A549 (cell line): ENCODE data around the gene GRIN3A. TPM values are rescaled to one million over a fixed set of nuclear protein-coding genes. Genes with fewer than 3 reads are reported as not detected.
"Not testable (repeated sequence)": the region's sequence is repeated elsewhere in the genome, so short reads cannot be mapped to it uniquely, and the experiment has no call there.

Experiments
- ATAC-seq, 2 experiments: fragments of 200-7000 bp in 1 of 2; fragments of >200 bp in 1 of 2; cut with Nextera tagmentation in 1 of 2; cut with Tn5 transposase in 1 of 2; 3 replicates each; pipeline versions ENCODE4 v1.8.0 to v1.9.1; 2018 to 2020; ENCODE audit warnings: mild to moderate bottlenecking in 1 of 2, moderate library complexity in 1 of 2
- CTCF ChIA-PET: fragments of 300-600 bp; sonication (Branson Sonifier 250); formaldehyde crosslinking; extraction: SDS; loops from one replicate; lab custom pipeline; 2021; ENCODE audit warnings: antibody characterized with exemption, inconsistent platforms; lab: Yijun Ruan, JAX
- POLR2A ChIA-PET: fragments of 350-600 bp; formaldehyde crosslinking; extraction: SDS; loops from one replicate; lab custom pipeline; 2021; ENCODE audit warnings: antibody characterized with exemption, inconsistent platforms; lab: Yijun Ruan, JAX
- DNase-seq, 2 experiments: peaks; one replicate each; pipeline versions ENCODE4 v3.0.0 to v3.0.0-alpha.2; 2011 to 2016; ENCODE audit warnings: low read depth in 1 of 2, low spot score in 1 of 2
- FAIRE-seq: peaks from 2 replicates; lab custom pipeline; 2011; peaks lifted over from hg19 to GRCh38; lab: Jason Lieb, UNC
- H3K27ac ChIP-seq, 2 experiments: fragments of >200 bp; sonication (Bioruptor Twin); formaldehyde crosslinking; 3 replicates each; pipeline ENCODE4 v1.5.1; 2016 to 2017
- H3K4me1 ChIP-seq: fragments of >200 bp; sonication (Bioruptor Twin); formaldehyde crosslinking; 3 replicates; pipeline ENCODE4 v1.6.1; 2016
- H3K4me2 ChIP-seq: fragments of >200 bp; sonication (Bioruptor Twin); formaldehyde crosslinking; 3 replicates; pipeline ENCODE4 v1.6.1; 2016
- H3K4me3 ChIP-seq: fragments of >200 bp; sonication (Bioruptor Twin); formaldehyde crosslinking; 3 replicates; pipeline ENCODE4 v1.5.1; 2016
- H3K9me3 ChIP-seq: fragments of >200 bp; sonication (Bioruptor Twin); formaldehyde crosslinking; 3 replicates; pipeline ENCODE4 v1.6.1; 2016
- BCL3 ChIP-seq: fragments of >200 bp; sonication (Bioruptor Twin); formaldehyde crosslinking; IDR thresholded peaks from 3 replicates; pipeline ENCODE4 v1.6.1; 2016
- BHLHE40 ChIP-seq: IDR thresholded peaks from 2 replicates; pipeline ENCODE4 v1.6.1; 2012; ENCODE audit warnings: low read depth, low read length, inconsistent platforms
- CBX8 ChIP-seq: fragments of 200-600 bp; sonication (generic); IDR thresholded peaks from 2 replicates; pipeline ENCODE4 v1.6.1; 2016
- CTCF ChIP-seq: fragments of >200 bp; sonication (Bioruptor Twin); formaldehyde crosslinking; IDR thresholded peaks from 3 replicates; pipeline ENCODE4 v1.5.1; 2016
- ELK1 ChIP-seq: fragments of 150-350 bp; IDR thresholded peaks from 2 replicates; pipeline ENCODE4 v1.6.1; 2014; ENCODE audit warnings: low read depth, mild to moderate bottlenecking, low read length
- EP300 ChIP-seq, 2 experiments: fragments of >200 bp; sonication (Bioruptor Twin); formaldehyde crosslinking; IDR thresholded peaks; 2 replicates in 1 of 2; 3 replicates in 1 of 2; pipeline ENCODE4 v1.6.1; 2016 to 2017
- FOXS1 ChIP-seq: fragments of 250-450 bp; sonication (Bioruptor Pico); IDR thresholded peaks from 2 replicates; pipeline ENCODE4 v1.5.0; 2020; ENCODE audit warnings: mild to moderate bottlenecking, moderate library complexity
- HDAC2 ChIP-seq: fragments of 200-600 bp; sonication (generic); IDR thresholded peaks from 2 replicates; pipeline ENCODE4 v1.6.1; 2016
- HOXB13 ChIP-seq: fragments of 250-450 bp; sonication (Bioruptor Pico); IDR thresholded peaks from 2 replicates; pipeline ENCODE4 v1.5.0; 2020; ENCODE audit warnings: low read depth, mild to moderate bottlenecking, moderate library complexity
- JUNB ChIP-seq: fragments of >200 bp; sonication (Bioruptor Twin); formaldehyde crosslinking; IDR thresholded peaks from 2 replicates; pipeline ENCODE4 v1.6.1; 2016
- KDM5A ChIP-seq: fragments of 200-600 bp; sonication (generic); IDR thresholded peaks from 2 replicates; pipeline ENCODE4 v1.6.1; 2016; ENCODE audit warnings: antibody characterized with exemption, mild to moderate bottlenecking
- MAX ChIP-seq: IDR thresholded peaks from 2 replicates; pipeline ENCODE4 v1.6.1; 2012
- MYC ChIP-seq: IDR thresholded peaks from 2 replicates; pipeline ENCODE4 v1.6.1; 2012; ENCODE audit warnings: mild to moderate bottlenecking, inconsistent platforms, low read length, improper control_type of control experiment, borderline replicate concordance
- RAD21 ChIP-seq, 2 experiments: fragments of >200 bp in 1 of 2; sonication (Bioruptor Twin) in 1 of 2; formaldehyde crosslinking in 1 of 2; IDR thresholded peaks in 1 of 2; conservative IDR thresholded peaks in 1 of 2; 2 replicates in 1 of 2; 3 replicates in 1 of 2; pipeline ENCODE4 v1.6.1; 2012 to 2018; ENCODE audit warnings: inconsistent platforms in 1 of 2
- REST ChIP-seq: fragments of 200-600 bp; sonication (generic); IDR thresholded peaks from 2 replicates; pipeline ENCODE4 v1.6.1; 2016; ENCODE audit warnings: antibody characterized with exemption, mild to moderate bottlenecking, moderate library complexity
- SMC3 ChIP-seq: fragments of >200 bp; sonication (Bioruptor Twin); formaldehyde crosslinking; IDR thresholded peaks from 3 replicates; pipeline ENCODE4 v1.6.1; 2018; ENCODE audit warnings: inconsistent platforms
- SREBF2 ChIP-seq: fragments of 450-650 bp; IDR thresholded peaks from 2 replicates; pipeline ENCODE4 v1.6.1; 2014; ENCODE audit warnings: mild to moderate bottlenecking, moderate library complexity
- WGBS: methylation state at CpG from one replicate; pipeline ENCODE4 v1.1.6; 2017; ENCODE audit errors: missing lambda C conversion rate; 5-methylcytosine and 5-hydroxymethylcytosine counted together
- polyA plus RNA-seq, 4 experiments: library from polyadenylated mRNA; depleted of rRNA in 3 of 4; stranded (reverse); fragments of >200 nt; fragmentation: RNase III in 1 of 4; extraction: RNeasy Plus Mini Kit Qiagen cat#74134 plus additional on column Dnase treatment in 1 of 4; gene quantifications; 2 replicates in 3 of 4; 3 replicates in 1 of 4; pipeline ENCODE4 v1.2.3, GENCODE V29; 2011 to 2017

GRIN3A gene
- polyA plus RNA-seq, 2 of the 4 experiments (the other 2 are of a cell fraction) = not detected

GRCh38 chr9:101561740-101562139, 176.7 kb downstream of the GRIN3A start:
- CTCF ChIA-PET = interaction anchor here (2.0 to 2.4 kb wide), 2 partner anchors 10 to 113 kb away, joined by 6 to 8 read pairs; no protein-coding TSS in a partner anchor
- WGBS = 82% methylated on average over 1 of the region's 1 CpG
- FAIRE-seq = no peak

GRCh38 chr9:101549472-101550098, 188.9 kb downstream of the GRIN3A start:
- H3K27ac ChIP-seq, H3K4me3 ChIP-seq, H3K4me2 ChIP-seq, POLR2A ChIA-PET, H3K4me1 ChIP-seq, FAIRE-seq, H3K9me3 ChIP-seq: not testable (repeated sequence)
- peak; percentile 2 to 18; a peak in 1 of 5 replicates for TF ChIP-seq RAD21 (conservative IDR thresholded peaks at IDR 0.05 in 1 of 2, IDR thresholded peaks at IDR 0.05 in 1 of 2)
- peak; percentile 36; the same call in 2 of the 3 replicates for TF ChIP-seq CTCF
- ATAC-seq (peak in 1 of 2 experiments; percentile 55; a peak in 1 of 6 replicates), DNase-seq (peak in 1 of 2 experiments; percentile 34)
- CTCF ChIA-PET = interaction anchor here (0.8 to 1.6 kb wide), 5 partner anchors 10 to 849 kb away, joined by 3 to 7 read pairs (median 3); no protein-coding TSS in a partner anchor
- WGBS = 74% methylated on average over 18 of the region's 18 CpGs

More at GRCh38 chr9:101561740-101562139, 176.7 kb downstream of the GRIN3A start:
- POLR2A ChIA-PET = no interaction called here
- Histone ChIP-seq H3K9me3 (no peaks in the 10 kb centered on the region), H3K27ac (no peak overlapping the region), H3K4me3 (no peak overlapping the region), H3K4me1 (no peaks in the 10 kb centered on the region), H3K4me2 (no peak overlapping the region)
- no peak for TF ChIP-seq REST
- no peak for TF ChIP-seq HOXB13
- TF ChIP-seq ELK1 = no peak
- TF ChIP-seq BHLHE40 = no peak
- TF ChIP-seq SMC3 = no peak
- no peak for TF ChIP-seq HDAC2
- no peak for TF ChIP-seq SREBF2
- no peak for TF ChIP-seq MYC
- TF ChIP-seq MAX = no peak
- no peak for TF ChIP-seq EP300 (IDR thresholded peaks at IDR 0.05)
- TF ChIP-seq JUNB = no peak
- TF ChIP-seq BCL3 = no peak
- TF ChIP-seq FOXS1 (CRISPR knock-in tag) = no peak
- no peak for TF ChIP-seq KDM5A
- TF ChIP-seq CBX8 = no peak
- ATAC-seq (no peak), DNase-seq (no peak)
